Measurements from ENCODE around the gene MINDY3.
"Not testable (repeated sequence)": the region's sequence is repeated elsewhere in the genome, so short reads cannot be mapped to it uniquely, and the experiment has no call there.

Gene MINDY3

GRCh38 chr10:15856328-15857015, 3.8 kb downstream of the MINDY3 start:
- no peak for DNase-seq

GRCh38 chr10:15853800-15854199, 6.5 kb downstream of the MINDY3 start:
- DNase-seq: no peak

GRCh38 chr10:15852111-15852557, 8.2 kb downstream of the MINDY3 start:
- no peak for DNase-seq

- not testable (repeated sequence) for DNase-seq
Observed at GRCh38 chr10:15850337-15850978, 9.8 kb downstream of the MINDY3 start.

GRCh38 chr10:15849316-15849715, 11.0 kb downstream of the MINDY3 start:
- DNase-seq: no peak

- no peak for DNase-seq
Observed at GRCh38 chr10:15847481-15847880, 12.8 kb downstream of the MINDY3 start.

- DNase-seq: no peak
Observed at GRCh38 chr10:15844517-15844916, 15.8 kb downstream of the MINDY3 start.

GRCh38 chr10:15843695-15844094, 16.6 kb downstream of the MINDY3 start:
- no peak for DNase-seq

GRCh38 chr10:15842556-15843169, 17.6 kb downstream of the MINDY3 start:
- no peak for DNase-seq

GRCh38 chr10:15841696-15842095, 18.6 kb downstream of the MINDY3 start:
- DNase-seq: no peak

GRCh38 chr10:15836807-15837206, 23.5 kb downstream of the MINDY3 start:
- no peak for DNase-seq

GRCh38 chr10:15829495-15829894, 30.8 kb downstream of the MINDY3 start:
- no peak for DNase-seq

- no peak for DNase-seq
Observed at GRCh38 chr10:15824498-15824897, 35.8 kb downstream of the MINDY3 start.

- DNase-seq: no peak
Observed at GRCh38 chr10:15822131-15822530, 38.2 kb downstream of the MINDY3 start.

- no peak for DNase-seq
Observed at GRCh38 chr10:15821046-15821683, 39.1 kb downstream of the MINDY3 start.

- DNase-seq: no peak
Observed at GRCh38 chr10:15817409-15818046, 42.8 kb downstream of the MINDY3 start.

GRCh38 chr10:15815242-15815885, 44.9 kb downstream of the MINDY3 start:
- no peak for DNase-seq

- no peak for DNase-seq
Observed at GRCh38 chr10:15814565-15814964, 45.7 kb downstream of the MINDY3 start.

GRCh38 chr10:15813415-15813814, 46.9 kb downstream of the MINDY3 start:
- DNase-seq: no peak

GRCh38 chr10:15809450-15809849, 50.9 kb downstream of the MINDY3 start:
- DNase-seq: no peak

GRCh38 chr10:15808204-15808797, 52.0 kb downstream of the MINDY3 start:
- DNase-seq: no peak

- no peak for DNase-seq
Observed at GRCh38 chr10:15805395-15806058, 54.8 kb downstream of the MINDY3 start.

Data from stimulated activated CD4-positive, alpha-beta T cell treated with anti-CD3 and anti-CD28 coated beads, Interleukin-4, amount 100 ng/mL, for 1 hour (primary cell).